ENCODE data around the gene BRS3.

Gene BRS3

DNA sequence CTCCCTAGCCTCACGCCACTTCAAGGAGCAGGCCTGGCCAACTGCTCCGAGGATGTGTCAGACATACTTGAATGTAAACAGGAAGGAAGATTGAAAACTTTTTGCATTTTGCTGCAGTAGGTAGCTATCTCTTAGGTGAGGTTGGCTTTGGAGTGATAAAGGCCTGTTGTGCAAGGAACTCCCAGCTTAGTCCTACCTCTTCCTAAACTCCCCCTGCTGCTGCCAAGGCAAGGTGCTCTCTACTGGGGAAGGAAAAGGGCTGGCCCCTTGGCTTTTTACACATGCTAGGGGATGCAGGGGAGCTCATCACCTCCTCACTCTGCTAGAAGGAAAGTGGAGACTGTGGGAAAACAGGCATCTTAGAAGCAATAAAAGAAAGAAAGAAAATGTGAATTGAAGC is 10.7 kb upstream of the BRS3 start:
- TF ChIP-seq OVOL3 (tag by site-specific recombination; IDR thresholded peaks at IDR 0.05), result no peak
- TF ChIP-seq OSR2 (tag by site-specific recombination; IDR thresholded peaks at IDR 0.05), result no peak
- TF ChIP-seq, protein P1, sequence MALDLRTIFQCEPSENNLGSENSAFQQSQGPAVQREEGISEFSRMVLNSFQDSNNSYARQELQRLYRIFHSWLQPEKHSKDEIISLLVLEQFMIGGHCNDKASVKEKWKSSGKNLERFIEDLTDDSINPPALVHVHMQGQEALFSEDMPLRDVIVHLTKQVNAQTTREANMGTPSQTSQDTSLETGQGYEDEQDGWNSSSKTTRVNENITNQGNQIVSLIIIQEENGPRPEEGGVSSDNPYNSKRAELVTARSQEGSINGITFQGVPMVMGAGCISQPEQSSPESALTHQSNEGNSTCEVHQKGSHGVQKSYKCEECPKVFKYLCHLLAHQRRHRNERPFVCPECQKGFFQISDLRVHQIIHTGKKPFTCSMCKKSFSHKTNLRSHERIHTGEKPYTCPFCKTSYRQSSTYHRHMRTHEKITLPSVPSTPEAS (tag by site-specific recombination; IDR thresholded peaks at IDR 0.05), result no peak
- ChIA-PET POLR2A (no interaction called here), CTCF (no interaction called here)
- H3K36me3 ChIP-seq (ENCODE audit: control insufficient read depth in 2 of 2, insufficient read depth in 1 of 2, low read length in 2 of 2), result no peaks in the 10 kb centered on the region
- 0 out of 2 replicates have a peak, but pooled peaks cover 4% of the 10 kb centered on the region for H3K4me1 ChIP-seq (ENCODE audit: control insufficient read depth, insufficient read depth, low read length)
- no peak overlapping the region for H3K4me3 ChIP-seq (ENCODE audit: low read depth, low read length)
- no peaks in the 10 kb centered on the region for H3K9me3 ChIP-seq (ENCODE audit: control insufficient read depth, insufficient read depth, low read depth, low read length)
- H3K27ac ChIP-seq (ENCODE audit: extremely low read depth, low read depth, low read length), result no peak overlapping the region

DNA sequence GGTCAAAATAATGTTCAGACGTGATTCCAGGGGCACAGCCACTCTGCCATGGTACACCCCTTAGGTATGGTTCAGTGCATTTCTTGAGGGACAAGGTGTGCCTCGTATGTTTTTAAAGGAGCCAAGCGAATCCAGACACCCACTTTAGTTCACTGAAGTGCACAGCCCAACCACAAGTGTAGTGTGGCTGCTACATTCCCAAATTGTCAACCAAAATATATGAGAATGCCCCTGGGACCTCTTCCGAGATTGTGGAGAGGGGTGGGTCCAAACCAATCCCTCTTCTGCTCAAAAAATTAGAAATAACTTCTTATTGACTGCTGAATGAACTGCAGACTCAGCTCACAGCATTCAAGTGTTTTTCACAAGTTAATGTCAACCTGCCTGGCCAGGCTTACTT is 7.4 kb upstream of the BRS3 start:
- Histone ChIP-seq H3K9me3 (ENCODE audit: control insufficient read depth, insufficient read depth, low read depth, low read length) (no peaks in the 10 kb centered on the region), H3K36me3 (ENCODE audit: control insufficient read depth in 2 of 2, insufficient read depth in 1 of 2, low read length in 2 of 2) (no peaks in the 10 kb centered on the region), H3K27ac (ENCODE audit: extremely low read depth, low read depth, low read length) (no peak overlapping the region; the same call in 1 of the 2 replicates), H3K4me1 (ENCODE audit: control insufficient read depth, insufficient read depth, low read length) (0 out of 2 replicates have a peak, but pooled peaks cover 4% of the 10 kb centered on the region), H3K4me3 (ENCODE audit: low read depth, low read length) (no peak overlapping the region)
- CTCF ChIA-PET, result no interaction called here
- POLR2A ChIA-PET, result no interaction called here
- TF ChIP-seq, protein P2, sequence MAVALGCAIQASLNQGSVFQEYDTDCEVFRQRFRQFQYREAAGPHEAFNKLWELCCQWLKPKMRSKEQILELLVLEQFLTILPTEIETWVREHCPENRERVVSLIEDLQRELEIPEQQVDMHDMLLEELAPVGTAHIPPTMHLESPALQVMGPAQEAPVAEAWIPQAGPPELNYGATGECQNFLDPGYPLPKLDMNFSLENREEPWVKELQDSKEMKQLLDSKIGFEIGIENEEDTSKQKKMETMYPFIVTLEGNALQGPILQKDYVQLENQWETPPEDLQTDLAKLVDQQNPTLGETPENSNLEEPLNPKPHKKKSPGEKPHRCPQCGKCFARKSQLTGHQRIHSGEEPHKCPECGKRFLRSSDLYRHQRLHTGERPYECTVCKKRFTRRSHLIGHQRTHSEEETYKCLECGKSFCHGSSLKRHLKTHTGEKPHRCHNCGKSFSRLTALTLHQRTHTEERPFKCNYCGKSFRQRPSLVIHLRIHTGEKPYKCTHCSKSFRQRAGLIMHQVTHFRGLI (tag by site-specific recombination; IDR thresholded peaks at IDR 0.05), result peak; percentile 100
- TF ChIP-seq ZNF121 (tag by site-specific recombination; IDR thresholded peaks at IDR 0.05), result no peak
- TF ChIP-seq, protein P3, sequence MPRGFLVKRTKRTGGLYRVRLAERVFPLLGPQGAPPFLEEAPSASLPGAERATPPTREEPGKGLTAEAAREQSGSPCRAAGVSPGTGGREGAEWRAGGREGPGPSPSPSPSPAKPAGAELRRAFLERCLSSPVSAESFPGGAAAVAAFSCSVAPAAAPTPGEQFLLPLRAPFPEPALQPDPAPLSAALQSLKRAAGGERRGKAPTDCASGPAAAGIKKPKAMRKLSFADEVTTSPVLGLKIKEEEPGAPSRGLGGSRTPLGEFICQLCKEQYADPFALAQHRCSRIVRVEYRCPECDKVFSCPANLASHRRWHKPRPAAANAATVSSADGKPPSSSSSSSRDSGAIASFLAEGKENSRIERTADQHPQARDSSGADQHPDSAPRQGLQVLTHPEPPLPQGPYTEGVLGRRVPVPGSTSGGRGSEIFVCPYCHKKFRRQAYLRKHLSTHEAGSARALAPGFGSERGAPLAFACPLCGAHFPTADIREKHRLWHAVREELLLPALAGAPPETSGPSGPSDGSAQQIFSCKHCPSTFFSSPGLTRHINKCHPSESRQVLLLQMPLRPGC (tag by site-specific recombination; IDR thresholded peaks at IDR 0.05), result no peak

DNA sequence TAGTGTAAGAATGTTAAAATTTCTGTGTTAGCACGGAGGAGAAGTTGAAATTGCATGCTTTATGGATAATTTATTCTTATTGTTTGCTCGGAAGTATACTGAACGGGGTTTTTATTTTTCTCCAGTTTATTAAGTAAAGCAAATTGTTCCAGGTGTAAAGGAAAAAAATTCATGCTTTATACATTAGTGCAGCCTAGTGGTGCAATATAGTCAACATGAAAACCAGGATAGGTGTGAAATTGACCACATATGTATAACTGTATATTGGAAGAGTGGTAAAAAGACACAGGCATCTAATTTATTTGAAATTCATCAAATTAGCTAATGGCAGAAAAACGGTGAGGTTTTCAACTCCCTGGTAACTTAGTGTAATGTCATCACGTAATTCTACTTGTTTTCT is 959 bp downstream of the BRS3 start:
- H3K36me3 ChIP-seq (ENCODE audit: control insufficient read depth in 2 of 2, insufficient read depth in 1 of 2, low read length in 2 of 2), result no peaks in the 10 kb centered on the region
- TF ChIP-seq ZNF354C (tag by site-specific recombination; IDR thresholded peaks at IDR 0.05; ENCODE audit: borderline replicate concordance, low read depth) (no peak), ZNF221 (tag by site-specific recombination; IDR thresholded peaks at IDR 0.05; ENCODE audit: borderline replicate concordance) (no peak), ZNF670 (tag by site-specific recombination; IDR thresholded peaks at IDR 0.05; ENCODE audit: low read depth) (no peak), BCL11A (tag by site-specific recombination; IDR thresholded peaks at IDR 0.05; ENCODE audit: low read depth) (no peak), ZNF654 (tag by site-specific recombination; IDR thresholded peaks at IDR 0.05; ENCODE audit: low read depth) (peak; percentile 42), ZNF223 (tag by site-specific recombination; IDR thresholded peaks at IDR 0.05) (no peak)
- H3K4me1 ChIP-seq (ENCODE audit: control insufficient read depth, insufficient read depth, low read length), result no peaks in the 10 kb centered on the region
- ChIA-PET CTCF (interaction anchor here (0.5 to 1.2 kb wide), 6 partner anchors 83 to 1004 kb away, joined by 3 to 7 read pairs (median 3); no protein-coding TSS in a partner anchor), POLR2A (no interaction called here)
- H3K4me3 ChIP-seq (ENCODE audit: low read depth, low read length), result no peak overlapping the region
- H3K27ac ChIP-seq (ENCODE audit: extremely low read depth, low read depth, low read length), result no peak overlapping the region
- no peaks in the 10 kb centered on the region for H3K9me3 ChIP-seq (ENCODE audit: control insufficient read depth, insufficient read depth, low read depth, low read length)

DNA sequence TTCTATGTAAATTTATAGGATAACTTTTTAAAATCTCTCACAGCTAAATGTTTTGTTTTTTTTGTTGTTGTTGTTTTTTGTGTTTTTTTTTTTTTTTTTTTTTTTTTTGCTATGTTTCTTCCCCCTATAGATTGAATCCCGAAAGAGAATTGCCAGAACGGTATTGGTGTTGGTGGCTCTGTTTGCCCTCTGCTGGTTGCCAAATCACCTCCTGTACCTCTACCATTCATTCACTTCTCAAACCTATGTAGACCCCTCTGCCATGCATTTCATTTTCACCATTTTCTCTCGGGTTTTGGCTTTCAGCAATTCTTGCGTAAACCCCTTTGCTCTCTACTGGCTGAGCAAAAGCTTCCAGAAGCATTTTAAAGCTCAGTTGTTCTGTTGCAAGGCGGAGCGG is 4.1 kb downstream of the BRS3 start:
- ChIA-PET POLR2A (interaction anchor here (0.6 to 0.7 kb wide), 3 partner anchors 24 to 338 kb away, joined by 5 to 10 read pairs (median 6); no protein-coding TSS in a partner anchor), CTCF (interaction anchor here (0.6 to 1.3 kb wide), 3 partner anchors 14 to 325 kb away, joined by 3 to 4 read pairs (median 3); no protein-coding TSS in a partner anchor)
- Histone ChIP-seq H3K36me3 (ENCODE audit: control insufficient read depth in 2 of 2, insufficient read depth in 1 of 2, low read length in 2 of 2) (no peaks in the 10 kb centered on the region), H3K4me1 (ENCODE audit: control insufficient read depth, insufficient read depth, low read length) (peaks cover 2% of the 10 kb centered on the region; the same call in 1 of the 2 replicates), H3K9me3 (ENCODE audit: control insufficient read depth, insufficient read depth, low read depth, low read length) (no peaks in the 10 kb centered on the region), H3K27ac (ENCODE audit: extremely low read depth, low read depth, low read length) (no peak overlapping the region), H3K4me3 (ENCODE audit: low read depth, low read length) (no peak overlapping the region)
- TF ChIP-seq, protein P4, sequence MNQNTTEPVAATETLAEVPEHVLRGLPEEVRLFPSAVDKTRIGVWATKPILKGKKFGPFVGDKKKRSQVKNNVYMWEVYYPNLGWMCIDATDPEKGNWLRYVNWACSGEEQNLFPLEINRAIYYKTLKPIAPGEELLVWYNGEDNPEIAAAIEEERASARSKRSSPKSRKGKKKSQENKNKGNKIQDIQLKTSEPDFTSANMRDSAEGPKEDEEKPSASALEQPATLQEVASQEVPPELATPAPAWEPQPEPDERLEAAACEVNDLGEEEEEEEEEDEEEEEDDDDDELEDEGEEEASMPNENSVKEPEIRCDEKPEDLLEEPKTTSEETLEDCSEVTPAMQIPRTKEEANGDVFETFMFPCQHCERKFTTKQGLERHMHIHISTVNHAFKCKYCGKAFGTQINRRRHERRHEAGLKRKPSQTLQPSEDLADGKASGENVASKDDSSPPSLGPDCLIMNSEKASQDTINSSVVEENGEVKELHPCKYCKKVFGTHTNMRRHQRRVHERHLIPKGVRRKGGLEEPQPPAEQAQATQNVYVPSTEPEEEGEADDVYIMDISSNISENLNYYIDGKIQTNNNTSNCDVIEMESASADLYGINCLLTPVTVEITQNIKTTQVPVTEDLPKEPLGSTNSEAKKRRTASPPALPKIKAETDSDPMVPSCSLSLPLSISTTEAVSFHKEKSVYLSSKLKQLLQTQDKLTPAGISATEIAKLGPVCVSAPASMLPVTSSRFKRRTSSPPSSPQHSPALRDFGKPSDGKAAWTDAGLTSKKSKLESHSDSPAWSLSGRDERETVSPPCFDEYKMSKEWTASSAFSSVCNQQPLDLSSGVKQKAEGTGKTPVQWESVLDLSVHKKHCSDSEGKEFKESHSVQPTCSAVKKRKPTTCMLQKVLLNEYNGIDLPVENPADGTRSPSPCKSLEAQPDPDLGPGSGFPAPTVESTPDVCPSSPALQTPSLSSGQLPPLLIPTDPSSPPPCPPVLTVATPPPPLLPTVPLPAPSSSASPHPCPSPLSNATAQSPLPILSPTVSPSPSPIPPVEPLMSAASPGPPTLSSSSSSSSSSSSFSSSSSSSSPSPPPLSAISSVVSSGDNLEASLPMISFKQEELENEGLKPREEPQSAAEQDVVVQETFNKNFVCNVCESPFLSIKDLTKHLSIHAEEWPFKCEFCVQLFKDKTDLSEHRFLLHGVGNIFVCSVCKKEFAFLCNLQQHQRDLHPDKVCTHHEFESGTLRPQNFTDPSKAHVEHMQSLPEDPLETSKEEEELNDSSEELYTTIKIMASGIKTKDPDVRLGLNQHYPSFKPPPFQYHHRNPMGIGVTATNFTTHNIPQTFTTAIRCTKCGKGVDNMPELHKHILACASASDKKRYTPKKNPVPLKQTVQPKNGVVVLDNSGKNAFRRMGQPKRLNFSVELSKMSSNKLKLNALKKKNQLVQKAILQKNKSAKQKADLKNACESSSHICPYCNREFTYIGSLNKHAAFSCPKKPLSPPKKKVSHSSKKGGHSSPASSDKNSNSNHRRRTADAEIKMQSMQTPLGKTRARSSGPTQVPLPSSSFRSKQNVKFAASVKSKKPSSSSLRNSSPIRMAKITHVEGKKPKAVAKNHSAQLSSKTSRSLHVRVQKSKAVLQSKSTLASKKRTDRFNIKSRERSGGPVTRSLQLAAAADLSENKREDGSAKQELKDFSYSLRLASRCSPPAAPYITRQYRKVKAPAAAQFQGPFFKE (tag by site-specific recombination; IDR thresholded peaks at IDR 0.05; ENCODE audit: borderline replicate concordance), result no peak
- TF ChIP-seq ZNF654 (tag by site-specific recombination; IDR thresholded peaks at IDR 0.05; ENCODE audit: low read depth) (peak; percentile 10; the same call in 1 of the 2 replicates), SCRT2 (tag by site-specific recombination; IDR thresholded peaks at IDR 0.05) (peak; percentile 14; the same call in 1 of the 2 replicates), ZNF521 (tag by site-specific recombination; IDR thresholded peaks at IDR 0.05) (no peak)

Data from HEK293 (cell line).